HCT116 (cell line): ENCODE measurements around the gene PTGES2. TPM values are rescaled to one million over a fixed set of nuclear protein-coding genes. Genes with fewer than 3 reads are reported as not detected.

Experiments used
- ATAC-seq: fragments of 200-7000 bp; cut with Tn5 transposase; 2 replicates; pipeline ENCODE4 v1.9.1; 2020; ENCODE audit warnings: mild to moderate bottlenecking, moderate library complexity
- BruUV-seq: library from RNA; stranded (reverse); fragments of 400-500 nt; replicated peaks from 2 replicates; lab custom pipeline; 2021; lab: Mats Ljungman, UMichigan
- CTCF ChIA-PET: fragments of 300-600 bp; sonication (Branson Sonifier 250); formaldehyde crosslinking; loops from one replicate; lab custom pipeline; 2021; ENCODE audit warnings: antibody characterized with exemption; lab: Charles Lee
- POLR2A ChIA-PET: fragments of 300-600, 350-600 bp; sonication (Branson Sonifier 250); formaldehyde crosslinking; loops from one replicate; lab custom pipeline; 2021; ENCODE audit warnings: antibody characterized with exemption; lab: Charles Lee
- RAD21 ChIA-PET, 2 experiments: fragments of 300-600 bp; sonication (Branson Sonifier 250); formaldehyde crosslinking; loops; one replicate each; lab custom pipeline; 2023; ENCODE audit warnings: low total read pairs in 2 of 2; ENCODE audit not compliant: uncharacterized antibody in 2 of 2, unreplicated experiment in 2 of 2, low non-redundant PET in 1 of 2; lab: Charles Lee
- DNase-seq: peaks from one replicate; pipeline ENCODE4 v3.0.0-alpha.2; 2010; ENCODE audit warnings: low read depth, low spot score
- H2AFZ ChIP-seq: fragments of 200-600 bp; shearing (Covaris generic), sonication (generic); 2 replicates; pipeline ENCODE4 v1.6.1; 2017; ENCODE audit warnings: low read depth, mixed run types, mixed read lengths, antibody characterized with exemption, low read length; ENCODE audit not compliant: poor library complexity, severe bottlenecking
- H3K27ac ChIP-seq: 2 replicates; pipeline ENCODE4 v1.5.1; 2012; ENCODE audit warnings: low read depth, low read length
- H3K27me3 ChIP-seq: fragments of 200-600 bp; sonication (generic); 2 replicates; pipeline ENCODE4 v1.6.1; 2016; ENCODE audit warnings: mixed run types, low read length, mixed read lengths; ENCODE audit not compliant: insufficient read depth
- H3K36me3 ChIP-seq, 2 experiments: fragments of 200-500 bp in 1 of 2; fragments of 200-600 bp in 1 of 2; sonication (Bioruptor generic) in 1 of 2; sonication (generic) in 1 of 2; 2 replicates each; pipeline versions ENCODE4 v1.5.1 to v1.6.1; 2014 to 2016; ENCODE audit warnings: low read length in 2 of 2, inconsistent platforms in 1 of 2, mixed read lengths in 1 of 2, mixed run types in 1 of 2; ENCODE audit not compliant: insufficient read depth in 2 of 2, control insufficient read depth in 1 of 2
- H3K4me1 ChIP-seq, 2 experiments: fragments of 200-600 bp in 1 of 2; sonication (generic) in 1 of 2; 2 replicates each; pipeline versions ENCODE4 v1.5.1 to v1.6.1; 2012 to 2017; ENCODE audit warnings: low read length in 2 of 2, inconsistent platforms in 1 of 2, mild to moderate bottlenecking in 1 of 2, mixed read lengths in 1 of 2, mixed run types in 1 of 2, moderate library complexity in 1 of 2; ENCODE audit not compliant: insufficient read depth in 2 of 2, control insufficient read depth in 1 of 2
- H3K4me2 ChIP-seq: fragments of 200-600 bp; sonication (generic); 2 replicates; pipeline ENCODE4 v1.6.1; 2017; ENCODE audit warnings: mixed run types, low read length, mixed read lengths
- H3K4me3 ChIP-seq, 2 experiments: fragments of 200-600 bp in 1 of 2; sonication (generic) in 1 of 2; replicated peaks in 1 of 2; 2 replicates each; pipeline ENCODE4 v1.5.1; 2011 to 2016; ENCODE audit warnings: low read length in 2 of 2, control low read depth in 1 of 2, low read depth in 1 of 2, mild to moderate bottlenecking in 1 of 2, mixed read lengths in 1 of 2, mixed run types in 1 of 2
- H3K79me2 ChIP-seq: fragments of 200-600 bp; sonication (generic); 2 replicates; pipeline ENCODE4 v1.6.1; 2017; ENCODE audit warnings: mild to moderate bottlenecking, mixed run types, low read length, moderate library complexity, mixed read lengths; ENCODE audit not compliant: insufficient read depth
- H3K9ac ChIP-seq: fragments of 200-600 bp; sonication (generic); 2 replicates; pipeline ENCODE4 v1.6.1; 2016; ENCODE audit warnings: low read length, mixed read lengths
- H3K9me2 ChIP-seq: fragments of 200-600 bp; sonication (generic), shearing (Covaris generic); 2 replicates; pipeline ENCODE4 v1.6.1; 2017; ENCODE audit warnings: mixed run types, mild to moderate bottlenecking, moderate library complexity; ENCODE audit not compliant: insufficient read depth
- H3K9me3 ChIP-seq, 2 experiments: fragments of 200-500 bp in 1 of 2; fragments of 200-600 bp in 1 of 2; sonication (Bioruptor generic) in 1 of 2; sonication (generic) in 1 of 2; 2 replicates each; pipeline ENCODE4 v1.6.1; 2014 to 2017; ENCODE audit warnings: low read length in 2 of 2, mixed read lengths in 2 of 2, inconsistent platforms in 1 of 2, low read depth in 1 of 2, mild to moderate bottlenecking in 1 of 2, mixed run types in 1 of 2, moderate library complexity in 1 of 2; ENCODE audit not compliant: control insufficient read depth in 1 of 2, insufficient read depth in 1 of 2
- H4K20me1 ChIP-seq: fragments of 200-600 bp; sonication (generic), shearing (Covaris generic); 2 replicates; pipeline ENCODE4 v1.6.1; 2017; ENCODE audit warnings: mixed run types, mild to moderate bottlenecking, moderate library complexity; ENCODE audit not compliant: insufficient read depth
- ATF3 ChIP-seq: IDR thresholded peaks from 2 replicates; pipeline ENCODE4 v1.6.1; 2012
- CEBPB ChIP-seq: IDR thresholded peaks from 2 replicates; pipeline ENCODE4 v1.6.1; 2012; ENCODE audit warnings: low read depth
- ELF1 ChIP-seq: IDR thresholded peaks from 2 replicates; pipeline ENCODE4 v1.6.1; 2012; ENCODE audit warnings: low read depth, borderline replicate concordance
- EZH2 ChIP-seq: fragments of 200-600 bp; sonication (generic); IDR thresholded peaks from 2 replicates; pipeline ENCODE4 v1.6.1; 2017; ENCODE audit warnings: antibody characterized with exemption, mixed run types
- EZH2phosphoT487 ChIP-seq: fragments of 200-600 bp; IDR thresholded peaks from 2 replicates; pipeline ENCODE4 v1.6.1; 2018; ENCODE audit warnings: antibody characterized with exemption, borderline replicate concordance
- FOSL1 ChIP-seq: IDR thresholded peaks from 2 replicates; pipeline ENCODE4 v1.6.1; 2012; ENCODE audit warnings: low read depth
- REST ChIP-seq: IDR thresholded peaks from 2 replicates; pipeline ENCODE4 v1.6.1; 2012; ENCODE audit warnings: low read depth
- SP1 ChIP-seq: IDR thresholded peaks from 2 replicates; pipeline ENCODE4 v1.6.1; 2012; ENCODE audit warnings: low read depth
- ZFX ChIP-seq: fragments of 450-650 bp; IDR thresholded peaks from 2 replicates; pipeline ENCODE4 v1.6.1; 2017
- intact Hi-C: fragments of 100-400 bp; cut with micrococcal nuclease; formaldehyde crosslinking; loops from 2 replicates; pipeline ENCODE4 v1.10.0; 2022
- total RNA-seq: library from RNA; stranded (reverse); gene quantifications from one replicate; pipeline ENCODE4 v1.2.1, GENCODE V29; 2021; ENCODE audit not compliant: unreplicated experiment

The PTGES2 gene
- total RNA-seq, 1 experiment from 2014 or later: 148 TPM

- TF ChIP-seq EZH2phosphoT487 (no peak), CEBPB (no peak), SP1 (no peak), EZH2 (no peak), ELF1 (no peak), FOSL1 (no peak), ATF3 (no peak)
- TF ChIP-seq, all 23 proteins: peak for 3
These were observed 31.9 kb upstream of the PTGES2 start (continued) for GRCh38 chr9:128159522-128159783.

GRCh38 chr9:128155736-128156500, 28.4 kb upstream of the PTGES2 start:
- TF ChIP-seq SP1 (no peak), CEBPB (no peak), REST (no peak), ZFX (no peak), EZH2phosphoT487 (no peak)
- ChIA-PET CTCF (no interaction called here), POLR2A (no interaction called here), RAD21 (no interaction called here)
- H3K9ac ChIP-seq: no peak overlapping the region
- ATAC-seq: no peak
- H4K20me1 ChIP-seq: no peaks in the 10 kb centered on the region
- H3K27me3 ChIP-seq: no peaks in the 10 kb centered on the region
- no peak overlapping the region for H3K4me2 ChIP-seq
- H3K9me2 ChIP-seq: no peaks in the 10 kb centered on the region
- BruUV-seq: no TSS peak
- H3K79me2 ChIP-seq: peaks cover 7% of the 10 kb centered on the region; the same call in 1 of the 2 replicates
- no peak for DNase-seq
- intact Hi-C loops: no loop called here
- no peaks in the 10 kb centered on the region for H3K36me3 ChIP-seq
- H3K4me1 ChIP-seq: peaks cover 0 to 13% of the 10 kb centered on the region in 2 experiments; a peak in 2 of 4 replicates
- no peak overlapping the region for H3K27ac ChIP-seq
- no peaks in the 10 kb centered on the region for H3K9me3 ChIP-seq
- no peak overlapping the region for H3K4me3 ChIP-seq
- H2AFZ ChIP-seq: no peak overlapping the region
